Endothelial cell of hepatic sinusoid (primary cell): Measurements from ENCODE around the gene KLHL42.
"Not testable (repeated sequence)": the region's sequence is repeated elsewhere in the genome, so short reads cannot be mapped to it uniquely, and the experiment has no call there.

ENCODE experiments used
- in situ Hi-C: cut with HindIII; loops from 2 replicates; pipeline ENCODE4 v1.10.0; 2017; ENCODE audit warnings: low sequenced_read_pairs

KLHL42 gene

GRCh38 chr12:27814411-27814810 is 34.4 kb downstream of the KLHL42 start:
- in situ Hi-C loops = no loop called here

GRCh38 chr12:27814851-27815591 is 35.0 kb downstream of the KLHL42 start:
- in situ Hi-C loops = no loop called here

GRCh38 chr12:27817766-27818165 is 37.7 kb downstream of the KLHL42 start:
- in situ Hi-C loops = no loop called here

GRCh38 chr12:27818401-27818918 is 38.4 kb downstream of the KLHL42 start:
- in situ Hi-C loops = no loop called here

GRCh38 chr12:27820564-27820963 is 40.5 kb downstream of the KLHL42 start:
- in situ Hi-C loops = loop anchor here (5.0 kb wide), 1 partner anchor 88 kb away; no protein-coding TSS in a partner anchor

- in situ Hi-C loops = loop anchor here (5.0 kb wide), 1 partner anchor 89 kb away; no protein-coding TSS in a partner anchor
Measured at GRCh38 chr12:27821259-27821973, 41.4 kb downstream of the KLHL42 start.

GRCh38 chr12:27822076-27822712 is 42.2 kb downstream of the KLHL42 start:
- in situ Hi-C loops = loop anchor here (5.0 kb wide), 1 partner anchor 90 kb away; no protein-coding TSS in a partner anchor

- in situ Hi-C loops = loop anchor here (5.0 kb wide), 1 partner anchor 91 kb away; no protein-coding TSS in a partner anchor
Measured at GRCh38 chr12:27823038-27823437, 43.0 kb downstream of the KLHL42 start.

- in situ Hi-C loops = loop anchor here (5.0 kb wide), 1 partner anchor 92 kb away; no protein-coding TSS in a partner anchor
Measured at GRCh38 chr12:27824126-27824842, 44.3 kb downstream of the KLHL42 start.

GRCh38 chr12:27826076-27826475 is 46.0 kb downstream of the KLHL42 start:
- in situ Hi-C loops = no loop called here

GRCh38 chr12:27828196-27828595 is 48.2 kb downstream of the KLHL42 start:
- in situ Hi-C loops = no loop called here

- in situ Hi-C loops = no loop called here
Measured at GRCh38 chr12:27838543-27839185, 58.6 kb downstream of the KLHL42 start.

- in situ Hi-C loops = no loop called here
Measured at GRCh38 chr12:27840229-27840999, 60.4 kb downstream of the KLHL42 start.

- in situ Hi-C loops = no loop called here
Measured at GRCh38 chr12:27841392-27841882, 61.4 kb downstream of the KLHL42 start.

- in situ Hi-C loops = no loop called here
Measured at GRCh38 chr12:27843714-27844245, 63.7 kb downstream of the KLHL42 start.

- in situ Hi-C loops = no loop called here
Measured at GRCh38 chr12:27844366-27845090, 64.5 kb downstream of the KLHL42 start.

GRCh38 chr12:27845187-27845586 is 65.2 kb downstream of the KLHL42 start:
- in situ Hi-C loops = no loop called here

GRCh38 chr12:27845706-27846105 is 65.7 kb downstream of the KLHL42 start:
- in situ Hi-C loops = not testable (repeated sequence)
